H1 (cell line): ENCODE measurements around the gene SRR. TPM values are rescaled to one million over a fixed set of nuclear protein-coding genes. Genes with fewer than 3 reads are reported as not detected.
A peak's percentile ranks its signal among the peaks of the same experiment; 100 is the strongest.

Source experiments
- CTCF ChIA-PET: fragments of 300-600 bp; sonication (Branson Sonifier 250); formaldehyde crosslinking; loops from one replicate; lab custom pipeline; 2021; ENCODE audit not compliant: partially characterized antibody; lab: Charles Lee
- POLR2A ChIA-PET: fragments of 300-600 bp; sonication (Branson Sonifier 250); formaldehyde crosslinking; loops from one replicate; lab custom pipeline; 2021; ENCODE audit warnings: inconsistent platforms; ENCODE audit not compliant: partially characterized antibody; lab: Charles Lee
- DNase-seq, 2 experiments: peaks; one replicate each; pipeline versions ENCODE4 v3.0.0 to v3.0.0-alpha.2; 2010 to 2022; ENCODE audit warnings: low spot score in 2 of 2, low read depth in 1 of 2, mixed read lengths in 1 of 2
- FAIRE-seq: peaks from 2 replicates; lab custom pipeline; 2011; peaks lifted over from hg19 to GRCh38; lab: Jason Lieb, UNC
- H2AFZ ChIP-seq: 2 replicates; pipeline ENCODE4 v1.8.1; 2012; ENCODE audit warnings: low read length, inconsistent platforms
- H2AK5ac ChIP-seq: 2 replicates; pipeline ENCODE4 v1.6.1; 2013; ENCODE audit warnings: low read depth, low read length
- H2BK120ac ChIP-seq: replicated peaks from 2 replicates; pipeline ENCODE3; 2013; ENCODE audit warnings: low read depth, low read length, inconsistent platforms
- H2BK12ac ChIP-seq: 2 replicates; pipeline ENCODE4 v1.6.1; 2013; ENCODE audit warnings: low read depth, low read length
- H2BK15ac ChIP-seq: 2 replicates; pipeline ENCODE4 v1.6.1; 2013; ENCODE audit warnings: low read length
- H2BK20ac ChIP-seq: 2 replicates; pipeline ENCODE4 v1.6.1; 2013; ENCODE audit warnings: low read length
- H2BK5ac ChIP-seq: 2 replicates; pipeline ENCODE4 v1.6.1; 2013; ENCODE audit warnings: low read depth, low read length
- H3K14ac ChIP-seq: 2 replicates; pipeline ENCODE4 v1.6.1; 2013; ENCODE audit warnings: inconsistent platforms; ENCODE audit not compliant: insufficient read length
- H3K18ac ChIP-seq: 2 replicates; pipeline ENCODE4 v1.6.1; 2013; ENCODE audit warnings: low read length; ENCODE audit errors: extremely low read depth
- H3K23ac ChIP-seq: 2 replicates; pipeline ENCODE4 v1.6.1; 2013; ENCODE audit warnings: inconsistent platforms; ENCODE audit not compliant: insufficient read length
- H3K23me2 ChIP-seq: 2 replicates; pipeline ENCODE4 v1.6.1; 2013; ENCODE audit warnings: low read depth, low read length
- H3K27ac ChIP-seq: 2 replicates; pipeline ENCODE4 v1.6.1; 2011; ENCODE audit warnings: low read depth, low read length, inconsistent platforms
- H3K27me3 ChIP-seq, 4 experiments: replicated peaks in 1 of 4; 1 replicate in 1 of 4; 2 replicates in 3 of 4; pipeline versions ENCODE4 v1.6.1 to v1.8.1; 2011 to 2013; ENCODE audit warnings: low read length in 3 of 4, mild to moderate bottlenecking in 3 of 4, inconsistent platforms in 2 of 4, mixed read lengths in 2 of 4, moderate library complexity in 1 of 4; ENCODE audit not compliant: control insufficient read depth in 3 of 4, insufficient read depth in 3 of 4; ENCODE audit errors: extremely low read depth in 1 of 4
- H3K36me3 ChIP-seq, 4 experiments: 2 replicates each; pipeline versions ENCODE4 v1.6.1 to v1.8.1; 2011 to 2013; ENCODE audit warnings: mild to moderate bottlenecking in 4 of 4, low read length in 3 of 4, moderate library complexity in 2 of 4, control low read depth in 1 of 4, inconsistent platforms in 1 of 4; ENCODE audit not compliant: insufficient read depth in 4 of 4, control insufficient read depth in 2 of 4
- H3K4ac ChIP-seq: replicated peaks from 2 replicates; pipeline ENCODE3; 2013; ENCODE audit warnings: low read length, low read depth, mixed read lengths, inconsistent platforms; ENCODE audit not compliant: insufficient read length
- H3K4me1 ChIP-seq, 4 experiments: replicated peaks in 1 of 4; 1 replicate in 1 of 4; 2 replicates in 3 of 4; pipeline versions ENCODE4 v1.6.1 to v1.8.1; 2011 to 2013; ENCODE audit warnings: low read length in 3 of 4, inconsistent platforms in 2 of 4, mixed read lengths in 1 of 4; ENCODE audit not compliant: insufficient read depth in 4 of 4, control insufficient read depth in 3 of 4
- H3K4me2 ChIP-seq, 2 experiments: 2 replicates each; pipeline versions ENCODE4 v1.6.1 to v1.8.1; 2011 to 2013; ENCODE audit warnings: low read depth in 2 of 2, low read length in 2 of 2, control low read depth in 1 of 2, inconsistent platforms in 1 of 2, mild to moderate bottlenecking in 1 of 2; ENCODE audit not compliant: insufficient read depth in 1 of 2
- H3K4me3 ChIP-seq, 4 experiments: fragments of 200-600, 300-600 bp in 1 of 4; sonication (generic), shearing (Covaris generic), sonication (Bioruptor Twin) in 1 of 4; 2 replicates each; pipeline versions ENCODE4 v1.5.1 to v1.8.1; 2011 to 2016; ENCODE audit warnings: low read length in 4 of 4, low read depth in 3 of 4, control low read depth in 2 of 4, inconsistent platforms in 2 of 4, mild to moderate bottlenecking in 2 of 4, mixed read lengths in 1 of 4, moderate library complexity in 1 of 4; ENCODE audit not compliant: insufficient read depth in 2 of 4; ENCODE audit errors: extremely low read depth in 1 of 4
- H3K56ac ChIP-seq: replicated peaks from 2 replicates; pipeline ENCODE3; 2013; ENCODE audit warnings: low read depth, mild to moderate bottlenecking, mixed read lengths, low read length, inconsistent platforms; ENCODE audit not compliant: insufficient read length
- H3K79me1 ChIP-seq: 2 replicates; pipeline ENCODE4 v1.6.1; 2013; ENCODE audit warnings: low read depth, low read length, control low read depth
- H3K79me2 ChIP-seq, 2 experiments: 2 replicates each; pipeline versions ENCODE4 v1.6.1 to v1.8.1; 2012 to 2013; ENCODE audit warnings: low read length in 2 of 2, mild to moderate bottlenecking in 2 of 2, inconsistent platforms in 1 of 2; ENCODE audit not compliant: insufficient read depth in 2 of 2, control insufficient read depth in 1 of 2
- H3K9ac ChIP-seq, 4 experiments: replicated peaks in 1 of 4; 1 replicate in 1 of 4; 2 replicates in 3 of 4; pipeline versions ENCODE4 v1.6.1 to v1.8.1; 2011 to 2013; ENCODE audit warnings: low read depth in 3 of 4, low read length in 3 of 4, control low read depth in 2 of 4, mild to moderate bottlenecking in 2 of 4, moderate library complexity in 2 of 4, inconsistent platforms in 1 of 4; ENCODE audit errors: extremely low read depth in 1 of 4
- H3K9me3 ChIP-seq, 2 experiments: 2 replicates each; pipeline versions ENCODE4 v1.6.1 to v1.8.1; 2012 to 2013; ENCODE audit warnings: mild to moderate bottlenecking in 2 of 2, moderate library complexity in 2 of 2, control low read depth in 1 of 2, inconsistent platforms in 1 of 2, low read depth in 1 of 2, low read length in 1 of 2, mixed read lengths in 1 of 2; ENCODE audit not compliant: insufficient read depth in 2 of 2
- H4K20me1 ChIP-seq, 2 experiments: replicated peaks in 1 of 2; 2 replicates each; pipeline versions ENCODE3 to v1.8.1; 2011 to 2013; ENCODE audit warnings: inconsistent platforms in 2 of 2, low read length in 2 of 2, mild to moderate bottlenecking in 1 of 2; ENCODE audit not compliant: insufficient read depth in 2 of 2, control insufficient read depth in 1 of 2
- H4K5ac ChIP-seq: 2 replicates; pipeline ENCODE4 v1.6.1; 2013; ENCODE audit warnings: low read length, low read depth, mixed read lengths, inconsistent platforms; ENCODE audit not compliant: insufficient read length
- H4K8ac ChIP-seq: 2 replicates; pipeline ENCODE4 v1.8.0; 2013; ENCODE audit warnings: mild to moderate bottlenecking, moderate library complexity, low read length, inconsistent platforms; ENCODE audit not compliant: insufficient read depth; ENCODE audit errors: extremely low read depth
- H4K91ac ChIP-seq: replicated peaks from 2 replicates; pipeline ENCODE3; 2013; ENCODE audit warnings: low read length, mixed read lengths, inconsistent platforms; ENCODE audit not compliant: insufficient read length
- BRCA1 ChIP-seq: IDR thresholded peaks from 2 replicates; pipeline ENCODE4 v1.6.1; 2012; ENCODE audit warnings: low read depth, low read length, improper control_type of control experiment
- CBX5 ChIP-seq: fragments of 300-800, 300-1000 bp; sonication (generic); IDR thresholded peaks from 2 replicates; pipeline ENCODE4 v1.7.1; 2016; ENCODE audit warnings: antibody characterized with exemption, low read length, low read depth
- CHD2 ChIP-seq: IDR thresholded peaks from 2 replicates; pipeline ENCODE4 v1.6.1; 2012; ENCODE audit warnings: low read length, improper control_type of control experiment
- EGR1 ChIP-seq: IDR thresholded peaks from 2 replicates; pipeline ENCODE4 v1.6.1; 2011; ENCODE audit warnings: low read depth, low read length, borderline replicate concordance
- JUN ChIP-seq: IDR thresholded peaks from 2 replicates; pipeline ENCODE4 v1.6.1; 2011; ENCODE audit warnings: low read depth, mild to moderate bottlenecking, improper control_type of control experiment, low read length
- SIX5 ChIP-seq: IDR thresholded peaks from 2 replicates; pipeline ENCODE4 v1.6.1; 2011; ENCODE audit warnings: mild to moderate bottlenecking, low read depth, low read length
- SUZ12 ChIP-seq: fragments of 200-600 bp; sonication (generic); IDR thresholded peaks from 2 replicates; pipeline ENCODE4 v1.6.1; 2012; ENCODE audit warnings: mild to moderate bottlenecking, inconsistent platforms, low read length, moderate library complexity, mixed read lengths
- YY1 ChIP-seq: IDR thresholded peaks from 2 replicates; pipeline ENCODE4 v1.6.1; 2011; ENCODE audit warnings: low read depth, mild to moderate bottlenecking, low read length
- ZNF274 ChIP-seq: IDR thresholded peaks from 2 replicates; pipeline ENCODE4 v1.7.0; 2012; ENCODE audit warnings: low read length, borderline replicate concordance; ENCODE audit errors: extremely low read depth
- WGBS, 2 experiments: shearing (Covaris generic) in 1 of 2; methylation state at CpG; one replicate each; pipeline versions ENCODE4 v1.1.6 to v1.1.7; 2013 to 2015; ENCODE audit warnings: low lambda C conversion rate in 2 of 2, mixed read lengths in 2 of 2, inconsistent platforms in 1 of 2, low coverage in 1 of 2, missing lambda C conversion rate in 1 of 2; ENCODE audit not compliant: insufficient replicate concordance in 2 of 2, insufficient coverage in 1 of 2, insufficient read length in 1 of 2; ENCODE audit errors: extremely low coverage in 1 of 2, missing lambda C conversion rate in 1 of 2; 5-methylcytosine and 5-hydroxymethylcytosine counted together
- polyA plus RNA-seq, 7 experiments: library from polyadenylated mRNA; depleted of rRNA in 3 of 7; stranded (reverse) in 5 of 7; unstranded in 2 of 7; fragments of >200 nt in 5 of 7; fragments of 200-250 nt in 2 of 7; gene quantifications; 1 replicate in 5 of 7; 2 replicates in 1 of 7; 4 replicates in 1 of 7; pipeline versions ENCODE4 v1.2.1 to v1.2.3, GENCODE V29; 2011 to 2013; ENCODE audit warnings: missing spikeins in 2 of 7, mixed read lengths in 2 of 7
- total RNA-seq: library from RNA; stranded (reverse); fragmentation: NEBNext Ultra II Directional; extraction: Animal tissue kit (Norgen Biotek cat#: 25700); gene quantifications from 2 replicates; pipeline ENCODE4 v1.2.1, GENCODE V29; 2021
- TF ChIP-seq, protein P1 (sequence below): IDR thresholded peaks from 2 replicates; pipeline ENCODE4 v1.6.1; 2011; ENCODE audit warnings: low read length, improper control_type of control experiment
- TF ChIP-seq, protein P2 (sequence below): IDR thresholded peaks from 2 replicates; pipeline ENCODE4 v1.6.1; 2012; ENCODE audit warnings: inconsistent platforms

The SRR gene
- total and polyA plus RNA-seq, 2 of the 8 experiments (the other 6 are each of a cell fraction or from before 2014, with no cell fraction given): 3.6 to 4.5 TPM

DNA sequence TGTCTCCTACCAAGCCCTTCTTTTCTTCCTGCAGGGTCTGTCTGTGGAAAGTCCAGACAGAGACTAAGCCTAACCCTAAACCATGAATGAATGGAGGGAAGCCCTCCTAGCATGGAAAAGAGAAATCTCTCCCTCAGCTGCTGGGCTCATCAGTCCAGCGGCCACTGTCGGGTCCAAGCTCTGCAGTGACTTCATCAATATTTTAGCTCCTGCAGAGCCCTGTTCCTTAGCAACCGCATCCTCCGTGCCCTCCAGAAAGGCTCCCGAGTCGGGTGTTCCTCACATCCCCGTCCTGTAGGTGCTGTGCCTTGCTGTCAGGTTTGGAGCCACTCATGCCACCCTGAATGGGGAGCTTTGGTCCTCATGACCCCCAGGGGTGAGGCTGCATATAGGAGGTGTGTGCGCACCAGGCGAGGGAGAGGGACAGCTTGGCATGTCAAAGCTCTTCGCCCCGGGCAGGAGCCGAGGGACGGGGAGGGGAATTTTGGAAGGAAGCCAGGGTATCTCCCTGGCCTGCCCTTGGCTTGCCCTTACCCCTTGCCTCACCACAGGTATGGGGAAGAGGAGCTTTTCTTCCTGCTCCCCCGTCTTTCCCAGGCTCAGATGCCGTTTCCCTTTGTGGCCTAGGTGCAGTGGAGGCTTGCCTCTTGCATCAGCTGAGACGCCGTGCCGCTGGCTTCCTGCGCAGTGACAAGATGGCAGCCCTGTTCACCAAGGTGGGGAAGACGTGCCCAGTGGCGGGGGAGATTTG is 57.4 kb downstream of the SRR start:
- Histone ChIP-seq H3K36me3 (peaks cover 0 to 10% (median 6%) of the 10 kb centered on the region in 4 experiments; a peak in 4 of 8 replicates), H3K14ac (no peak overlapping the region), H3K18ac (no peak overlapping the region), H3K4me3 (no peak overlapping the region), H3K4me2 (no peak overlapping the region), H3K9ac (no peak overlapping the region), H2BK5ac (peak overlapping the region; percentile 24; the same call in 1 of the 2 replicates), H3K9me3 (no peaks in the 10 kb centered on the region), H3K27ac (no peak overlapping the region), H3K27me3 (no peaks in the 10 kb centered on the region), H3K23ac (no peak overlapping the region), H3K23me2 (no peaks in the 10 kb centered on the region), H3K79me2 (no peaks in the 10 kb centered on the region), H2AK5ac (no peak overlapping the region), H3K4me1 (no peaks in the 10 kb centered on the region; a peak in 2 of 7 replicates), H2BK120ac (no peak overlapping the region), H3K79me1 (no peaks in the 10 kb centered on the region), H4K8ac (no peak overlapping the region), H2BK15ac (no peak overlapping the region), H4K20me1 (peaks cover 2 to 6% of the 10 kb centered on the region in 2 experiments), H3K4ac (no peak overlapping the region), H4K5ac (no peak overlapping the region), H2BK20ac (no peak overlapping the region), H4K91ac (no peak overlapping the region), H3K56ac (no peak overlapping the region), H2BK12ac (no peak overlapping the region), H2AFZ (no peak overlapping the region)
- ChIA-PET POLR2A (interaction anchor here (0.7 to 2.1 kb wide), 8 partner anchors 9 to 55 kb away, joined by 3 to 13 read pairs (median 5); partner anchors contain the start of gene SGSM2), CTCF (interaction anchor here (1.1 to 6.8 kb wide), 9 partner anchors 8 to 116 kb away, joined by 3 to 55 read pairs (median 5); no protein-coding TSS in a partner anchor)
- FAIRE-seq (no peak), DNase-seq (no peak)
- 91% methylated on average over 21 of the region's 21 CpGs; no CpG with 5 or more reads in 1 of the 2 experiments for WGBS, 2 experiments
- no peak for TF ChIP-seq JUN
- TF ChIP-seq, protein P1, sequence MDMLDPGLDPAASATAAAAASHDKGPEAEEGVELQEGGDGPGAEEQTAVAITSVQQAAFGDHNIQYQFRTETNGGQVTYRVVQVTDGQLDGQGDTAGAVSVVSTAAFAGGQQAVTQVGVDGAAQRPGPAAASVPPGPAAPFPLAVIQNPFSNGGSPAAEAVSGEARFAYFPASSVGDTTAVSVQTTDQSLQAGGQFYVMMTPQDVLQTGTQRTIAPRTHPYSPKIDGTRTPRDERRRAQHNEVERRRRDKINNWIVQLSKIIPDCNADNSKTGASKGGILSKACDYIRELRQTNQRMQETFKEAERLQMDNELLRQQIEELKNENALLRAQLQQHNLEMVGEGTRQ: no peak
- no peak for TF ChIP-seq EGR1
- no peak for TF ChIP-seq CHD2
- TF ChIP-seq CBX5: no peak
- TF ChIP-seq ZNF274: no peak
- no peak for TF ChIP-seq YY1
- no peak for TF ChIP-seq SUZ12
- TF ChIP-seq SIX5: no peak
- TF ChIP-seq, protein P2, sequence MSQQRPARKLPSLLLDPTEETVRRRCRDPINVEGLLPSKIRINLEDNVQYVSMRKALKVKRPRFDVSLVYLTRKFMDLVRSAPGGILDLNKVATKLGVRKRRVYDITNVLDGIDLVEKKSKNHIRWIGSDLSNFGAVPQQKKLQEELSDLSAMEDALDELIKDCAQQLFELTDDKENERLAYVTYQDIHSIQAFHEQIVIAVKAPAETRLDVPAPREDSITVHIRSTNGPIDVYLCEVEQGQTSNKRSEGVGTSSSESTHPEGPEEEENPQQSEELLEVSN: no peak
- no peak for TF ChIP-seq BRCA1
